NB4 (cell line): ENCODE measurements around the gene PCSK4.

Experiments used
- CTCF ChIP-seq: IDR thresholded peaks from one replicate; pipeline ENCODE4 v1.5.1; 2012; ENCODE audit warnings: low read depth, low read length
- MAX ChIP-seq: IDR thresholded peaks from 2 replicates; pipeline ENCODE4 v1.6.1; 2011; ENCODE audit warnings: low read depth, low read length
- MYC ChIP-seq: IDR thresholded peaks from 2 replicates; pipeline ENCODE4 v1.6.1; 2011; ENCODE audit warnings: low read depth, low read length
- POLR2A ChIP-seq: IDR thresholded peaks from 2 replicates; pipeline ENCODE4 v1.6.1; 2011; ENCODE audit warnings: mild to moderate bottlenecking; ENCODE audit not compliant: insufficient read length; ENCODE audit errors: extremely low read depth

- TF ChIP-seq CTCF: no peak
- TF ChIP-seq POLR2A: no peak
- peak; percentile 29; the same call in 1 of the 2 replicates for TF ChIP-seq MYC
- peak; percentile 79 for TF ChIP-seq MAX
Observed at GRCh38 chr19:1507763-1508506, 17.8 kb upstream of the PCSK4 start.
